ENCODE data around the gene PA2G4. TPM values are rescaled to one million over a fixed set of nuclear protein-coding genes. Genes with fewer than 3 reads are reported as not detected.

The PA2G4 gene
- total RNA-seq, 2 experiments from 2014 or later: 244 to 289 TPM

DNA sequence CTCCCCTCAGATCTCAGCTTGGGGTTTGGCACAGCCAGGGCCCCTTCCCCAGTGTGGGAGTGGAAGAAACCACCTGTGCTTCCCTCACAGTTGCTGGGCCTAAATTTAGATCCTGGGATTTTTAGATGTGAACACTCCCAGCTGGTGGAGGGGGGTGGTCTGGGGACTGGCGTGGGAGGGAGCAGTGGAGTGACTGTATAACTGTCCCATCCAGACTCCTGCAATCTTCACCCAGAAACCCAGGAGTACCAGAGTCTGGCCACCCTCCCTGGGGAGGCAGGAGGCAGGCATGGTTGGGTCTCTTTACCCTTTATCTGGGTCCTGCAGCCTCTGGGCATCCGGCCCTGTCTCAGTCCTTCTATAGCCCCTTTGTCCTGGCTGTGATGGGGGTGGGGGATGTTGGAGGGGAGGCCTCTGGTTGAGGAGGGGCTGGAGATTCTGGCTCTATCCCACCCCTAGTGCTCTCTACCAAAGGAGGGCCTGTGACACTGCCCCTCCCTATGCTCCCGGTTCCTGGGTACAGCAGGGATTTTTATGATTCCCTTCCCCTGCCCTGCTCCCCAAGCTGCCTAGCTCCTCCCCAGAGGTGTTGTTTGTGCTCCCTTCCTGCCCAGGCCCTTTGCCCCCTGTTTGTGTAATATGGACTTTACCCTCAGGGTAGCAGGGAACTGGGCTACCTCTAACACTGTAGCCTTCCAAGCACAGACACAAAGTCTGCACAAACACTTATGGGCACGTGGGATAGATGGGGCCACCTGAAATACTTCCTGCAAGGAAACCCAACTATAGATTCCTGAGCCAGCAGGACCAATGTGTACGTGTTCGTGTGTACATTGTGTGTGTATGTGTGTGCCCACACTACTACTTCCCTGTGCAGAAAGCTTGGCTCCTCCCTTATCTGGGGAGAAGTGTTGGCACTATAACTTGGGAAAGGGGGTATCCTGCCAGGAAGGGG, 22.7 kb upstream of the PA2G4 start:
- DNase-seq: no peak
- H3K4me3 Mint-ChIP-seq: no peak overlapping the region
- H3K27me3 Mint-ChIP-seq: peaks cover 35% of the 10 kb centered on the region
- POLR2A ChIA-PET: no interaction called here
- CTCF ChIA-PET: interaction anchor here (0.6 to 1.6 kb wide), 4 partner anchors 9 to 35 kb away, joined by 3 to 6 read pairs (median 4); no protein-coding TSS in a partner anchor
- no peaks in the 10 kb centered on the region for H3K36me3 Mint-ChIP-seq (ENCODE audit: low read depth)
- H3K4me1 Mint-ChIP-seq: peaks cover 22% of the 10 kb centered on the region
- H3K27ac Mint-ChIP-seq: no peak overlapping the region
- H3K9me3 Mint-ChIP-seq: no peaks in the 10 kb centered on the region

DNA sequence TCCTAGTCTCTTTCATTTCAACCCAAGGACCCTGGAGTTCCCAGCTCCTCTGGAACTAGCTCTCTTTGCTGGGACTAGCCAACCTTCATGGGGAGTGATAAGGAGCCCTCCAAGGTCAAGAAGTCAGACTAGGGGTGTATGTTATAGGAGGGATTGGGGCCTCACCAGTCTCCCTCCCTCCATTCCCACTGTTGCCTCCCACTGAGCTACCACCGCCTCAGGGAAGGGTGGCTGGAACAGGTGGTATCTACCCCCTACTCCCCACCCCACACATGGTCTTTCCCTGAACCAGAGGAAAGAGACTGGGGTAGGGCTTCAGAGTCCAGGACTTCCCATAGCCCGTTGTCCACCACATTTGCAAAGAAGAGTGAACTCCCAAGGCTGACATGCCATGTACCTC, 22.0 kb upstream of the PA2G4 start:
- Mint-ChIP-seq H3K4me3 (no peak overlapping the region), H3K9me3 (no peaks in the 10 kb centered on the region), H3K27ac (no peak overlapping the region), H3K27me3 (peaks cover 35% of the 10 kb centered on the region), H3K36me3 (ENCODE audit: low read depth) (no peaks in the 10 kb centered on the region), H3K4me1 (peaks cover 22% of the 10 kb centered on the region)
- ChIA-PET POLR2A (no interaction called here), CTCF (interaction anchor here (0.6 to 1.6 kb wide), 4 partner anchors 17 to 140 kb away, joined by 3 to 6 read pairs (median 3); no protein-coding TSS in a partner anchor)
- DNase-seq: no peak

- POLR2A ChIA-PET: no interaction called here
- peaks cover 22% of the 10 kb centered on the region for H3K4me1 Mint-ChIP-seq
Observed at GRCh38 chr12:56082967-56083366, 21.4 kb upstream of the PA2G4 start.

DNA sequence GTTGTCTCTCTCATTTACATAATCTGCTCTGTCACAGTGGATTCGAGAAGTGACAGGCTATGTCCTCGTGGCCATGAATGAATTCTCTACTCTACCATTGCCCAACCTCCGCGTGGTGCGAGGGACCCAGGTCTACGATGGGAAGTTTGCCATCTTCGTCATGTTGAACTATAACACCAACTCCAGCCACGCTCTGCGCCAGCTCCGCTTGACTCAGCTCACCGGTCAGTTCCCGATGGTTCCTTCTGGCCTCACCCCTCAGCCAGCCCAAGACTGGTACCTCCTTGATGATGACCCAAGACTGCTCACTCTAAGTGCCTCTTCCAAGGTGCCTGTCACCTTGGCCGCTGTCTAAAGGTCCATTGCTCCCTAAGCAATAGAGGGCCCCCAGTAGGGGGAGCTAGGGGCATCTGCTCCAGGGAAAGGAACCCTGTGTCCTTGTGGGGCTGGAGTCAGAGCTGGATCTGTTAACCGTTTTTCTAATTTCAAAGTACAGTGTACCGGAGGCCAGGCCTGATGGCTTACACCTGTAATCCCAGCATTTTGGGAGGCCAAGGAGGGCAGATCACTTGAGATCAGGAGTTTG, 19.3 kb upstream of the PA2G4 start:
- H3K9me3 Mint-ChIP-seq: no peaks in the 10 kb centered on the region
- POLR2A ChIA-PET: interaction anchor here (0.5 kb wide), 1 partner anchor 256 kb away, joined by 6 read pairs; the partner anchor contains the start of gene DNAJC14

More at GRCh38 chr12:56082967-56083366, 21.4 kb upstream of the PA2G4 start:
- CTCF ChIA-PET: interaction anchor here (0.6 to 1.7 kb wide), 5 partner anchors 18 to 140 kb away, joined by 3 to 6 read pairs (median 3); no protein-coding TSS in a partner anchor
- no peak for DNase-seq
- Mint-ChIP-seq H3K36me3 (ENCODE audit: low read depth) (no peaks in the 10 kb centered on the region), H3K9me3 (no peaks in the 10 kb centered on the region), H3K27ac (no peak overlapping the region), H3K27me3 (peaks cover 35% of the 10 kb centered on the region), H3K4me3 (no peak overlapping the region)

DNA sequence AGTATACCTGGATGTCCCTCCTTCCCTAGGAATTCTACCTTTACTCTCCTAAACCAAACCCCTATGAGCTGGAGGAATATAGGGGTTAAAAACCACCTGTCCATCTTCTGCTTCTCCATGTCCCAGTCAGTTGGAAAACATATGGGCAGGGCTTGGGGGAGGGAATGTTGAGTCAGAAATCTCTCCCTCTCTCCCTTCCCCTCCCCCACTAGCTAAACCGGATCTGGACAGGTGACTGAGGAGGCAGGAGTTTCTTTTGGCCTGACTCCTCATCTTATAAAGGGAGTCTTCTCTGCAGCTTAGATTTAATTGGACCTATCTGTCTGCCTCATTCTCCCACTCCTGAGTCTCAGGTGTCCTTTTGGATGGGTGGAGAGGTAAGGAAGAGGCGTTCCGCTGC, 18.3 kb upstream of the PA2G4 start:
- Mint-ChIP-seq H3K9me3 (no peaks in the 10 kb centered on the region), H3K27ac (no peak overlapping the region)
- CTCF ChIA-PET: interaction anchor here (1.0 to 1.9 kb wide), 5 partner anchors 11 to 347 kb away, joined by 3 to 10 read pairs (median 3); no protein-coding TSS in a partner anchor

More for the DNA sequence above, 19.3 kb upstream of the PA2G4 start:
- CTCF ChIA-PET: interaction anchor here (0.6 to 1.9 kb wide), 14 partner anchors 11 to 346 kb away, joined by 3 to 10 read pairs (median 3); partner anchors contain the start of gene ZC3H10
- Mint-ChIP-seq H3K4me3 (no peak overlapping the region), H3K27me3 (peaks cover 30% of the 10 kb centered on the region), H3K36me3 (ENCODE audit: low read depth) (no peaks in the 10 kb centered on the region), H3K27ac (no peak overlapping the region), H3K4me1 (peaks cover 13% of the 10 kb centered on the region)
- DNase-seq: peak; percentile 48

GRCh38 chr12:56086608-56087007, 17.8 kb upstream of the PA2G4 start:
- ChIA-PET CTCF (interaction anchor here (0.5 to 1.9 kb wide), 3 partner anchors 10 to 179 kb away, joined by 3 to 10 read pairs (median 7); no protein-coding TSS in a partner anchor), POLR2A (no interaction called here)
- Mint-ChIP-seq H3K4me1 (peaks cover 6% of the 10 kb centered on the region), H3K9me3 (no peaks in the 10 kb centered on the region), H3K4me3 (no peak overlapping the region), H3K36me3 (ENCODE audit: low read depth) (no peaks in the 10 kb centered on the region), H3K27ac (no peak overlapping the region), H3K27me3 (peaks cover 21% of the 10 kb centered on the region)
- DNase-seq: no peak

More for the DNA sequence above, 18.3 kb upstream of the PA2G4 start:
- no peaks in the 10 kb centered on the region for H3K36me3 Mint-ChIP-seq (ENCODE audit: low read depth)
- POLR2A ChIA-PET: no interaction called here
- peaks cover 6% of the 10 kb centered on the region for H3K4me1 Mint-ChIP-seq
- DNase-seq: no peak
- H3K27me3 Mint-ChIP-seq: peaks cover 23% of the 10 kb centered on the region
- H3K4me3 Mint-ChIP-seq: no peak overlapping the region

DNA sequence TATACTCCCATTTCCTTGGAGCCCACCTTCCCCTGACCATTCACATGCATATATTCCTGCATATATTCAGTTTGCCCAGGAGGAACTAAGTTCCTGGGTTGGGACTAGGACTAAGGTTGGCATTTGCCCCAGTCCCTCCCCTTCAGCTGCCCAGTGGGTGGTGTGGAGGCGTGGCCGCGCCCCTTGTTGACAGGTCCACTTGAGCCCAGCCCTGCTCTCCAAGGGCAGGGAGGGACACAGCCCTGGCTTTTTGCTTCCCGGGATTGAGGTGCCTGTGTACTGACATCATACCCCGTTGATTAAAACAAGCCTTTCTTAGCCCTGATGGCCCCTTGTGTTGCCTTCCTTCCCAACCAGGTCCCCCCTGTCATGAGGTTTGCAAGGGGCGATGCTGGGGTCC, 17.1 kb upstream of the PA2G4 start:
- POLR2A ChIA-PET: no interaction called here
- H3K27ac Mint-ChIP-seq: no peak overlapping the region
- H3K9me3 Mint-ChIP-seq: no peaks in the 10 kb centered on the region
- H3K36me3 Mint-ChIP-seq (ENCODE audit: low read depth): no peaks in the 10 kb centered on the region
- H3K4me3 Mint-ChIP-seq: no peak overlapping the region
- H3K4me1 Mint-ChIP-seq: peaks cover 6% of the 10 kb centered on the region
- CTCF ChIA-PET: no interaction called here
- H3K27me3 Mint-ChIP-seq: peaks cover 18% of the 10 kb centered on the region
- DNase-seq: no peak

GRCh38 chr12:56097738-56098137, 6.6 kb upstream of the PA2G4 start:
- POLR2A ChIA-PET: no interaction called here
- peaks cover 15% of the 10 kb centered on the region for H3K27me3 Mint-ChIP-seq
- peaks cover 24% of the 10 kb centered on the region for H3K4me1 Mint-ChIP-seq
- no peak for DNase-seq
- no peak overlapping the region for H3K4me3 Mint-ChIP-seq
- CTCF ChIA-PET: interaction anchor here (2.3 kb wide), 1 partner anchor 12 kb away, joined by 10 read pairs; no protein-coding TSS in a partner anchor
- H3K36me3 Mint-ChIP-seq (ENCODE audit: low read depth): peaks cover 5% of the 10 kb centered on the region
- no peaks in the 10 kb centered on the region for H3K9me3 Mint-ChIP-seq
- H3K27ac Mint-ChIP-seq: peak overlapping the region; percentile 3

- no peak overlapping the region for H3K27ac Mint-ChIP-seq
- H3K4me3 Mint-ChIP-seq: no peak overlapping the region
- peaks cover 12% of the 10 kb centered on the region for H3K27me3 Mint-ChIP-seq
- POLR2A ChIA-PET: no interaction called here
- H3K36me3 Mint-ChIP-seq (ENCODE audit: low read depth): peaks cover 5% of the 10 kb centered on the region
- CTCF ChIA-PET: interaction anchor here (0.6 kb wide), 3 partner anchors 19 to 220 kb away, joined by 3 read pairs; no protein-coding TSS in a partner anchor
- no peaks in the 10 kb centered on the region for H3K9me3 Mint-ChIP-seq
- H3K4me1 Mint-ChIP-seq: peaks cover 33% of the 10 kb centered on the region
- DNase-seq: no peak
Observed at GRCh38 chr12:56098592-56098991, 5.8 kb upstream of the PA2G4 start.

DNA sequence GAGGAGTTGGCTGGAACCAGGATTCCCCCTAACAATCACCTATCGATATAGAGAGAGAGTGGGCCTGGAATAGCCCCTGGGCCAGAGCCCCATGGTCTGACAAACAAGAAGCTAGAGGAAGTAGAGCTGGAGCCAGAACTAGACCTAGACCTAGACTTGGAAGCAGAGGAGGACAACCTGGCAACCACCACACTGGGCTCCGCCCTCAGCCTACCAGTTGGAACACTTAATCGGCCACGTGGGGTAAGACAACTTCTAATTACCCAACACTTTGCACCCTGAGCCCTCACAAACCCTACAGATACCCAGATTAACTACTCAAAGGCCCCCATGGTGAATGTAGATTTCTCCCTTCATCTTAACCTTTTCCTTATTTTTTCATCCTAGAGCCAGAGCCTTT, 4.6 kb upstream of the PA2G4 start:
- H3K4me3 Mint-ChIP-seq: no peak overlapping the region
- no peak overlapping the region for H3K27ac Mint-ChIP-seq
- CTCF ChIA-PET: no interaction called here
- H3K9me3 Mint-ChIP-seq: no peaks in the 10 kb centered on the region
- H3K4me1 Mint-ChIP-seq: peaks cover 36% of the 10 kb centered on the region
- H3K27me3 Mint-ChIP-seq: peaks cover 12% of the 10 kb centered on the region
- H3K36me3 Mint-ChIP-seq (ENCODE audit: low read depth): peaks cover 12% of the 10 kb centered on the region
- no peak for DNase-seq
- POLR2A ChIA-PET: no interaction called here

- H3K4me1 Mint-ChIP-seq: peaks cover 44% of the 10 kb centered on the region
- H3K9me3 Mint-ChIP-seq: no peaks in the 10 kb centered on the region
- DNase-seq: no peak
- POLR2A ChIA-PET: no interaction called here
- peaks cover 8% of the 10 kb centered on the region for H3K27me3 Mint-ChIP-seq
- peak overlapping the region; percentile 81 for H3K27ac Mint-ChIP-seq
- peaks cover 20% of the 10 kb centered on the region for H3K36me3 Mint-ChIP-seq (ENCODE audit: low read depth)
- CTCF ChIA-PET: interaction anchor here (0.8 to 5.5 kb wide), 2 partner anchors 16 kb away, joined by 3 to 41 read pairs; partner anchors contain the start of genes RPL41 and ZC3H10
- H3K4me3 Mint-ChIP-seq: no peak overlapping the region
Observed at GRCh38 chr12:56101045-56101444, 3.3 kb upstream of the PA2G4 start.

GRCh38 chr12:56102683-56103065, 1.7 kb upstream of the PA2G4 start:
- Mint-ChIP-seq H3K9me3 (no peaks in the 10 kb centered on the region), H3K36me3 (ENCODE audit: low read depth) (peaks cover 33% of the 10 kb centered on the region), H3K4me3 (peak overlapping the region; percentile 99), H3K27ac (peak overlapping the region; percentile 98), H3K27me3 (peaks cover 2% of the 10 kb centered on the region), H3K4me1 (peaks cover 58% of the 10 kb centered on the region)
- no peak for DNase-seq
- ChIA-PET POLR2A (interaction anchor here (2.0 kb wide), 1 partner anchor 13 kb away, joined by 10 read pairs; no protein-coding TSS in a partner anchor), CTCF (interaction anchor here (1.0 to 5.5 kb wide), 6 partner anchors 8 to 106 kb away, joined by 3 to 41 read pairs (median 6); partner anchors contain the start of genes ERBB3, RPL41, SMARCC2 and SUOX)
